Endodermal cell (in vitro differentiated cells): ENCODE data around the gene SNAPC5. TPM values are rescaled to one million over a fixed set of nuclear protein-coding genes. Genes with fewer than 3 reads are reported as not detected.
A peak's percentile ranks its signal among the peaks of the same experiment; 100 is the strongest.

Experiments used
- DNase-seq: peaks from one replicate; pipeline ENCODE4 v3.0.0-alpha.2; 2017
- H3K27ac ChIP-seq: 2 replicates; pipeline ENCODE4 v1.5.1; 2013; ENCODE audit warnings: mild to moderate bottlenecking, low read depth, low read length, moderate library complexity
- H3K27me3 ChIP-seq: 2 replicates; pipeline ENCODE4 v1.6.1; 2013; ENCODE audit warnings: mild to moderate bottlenecking, low read length, moderate library complexity; ENCODE audit not compliant: insufficient read depth, control insufficient read depth, poor library complexity, severe bottlenecking
- H3K36me3 ChIP-seq: 2 replicates; pipeline ENCODE4 v1.7.0; 2013; ENCODE audit warnings: mild to moderate bottlenecking, low read length, moderate library complexity; ENCODE audit not compliant: control insufficient read depth, insufficient read depth
- H3K4me1 ChIP-seq: one replicate; pipeline ENCODE4 v1.7.0; 2013; ENCODE audit warnings: low read length; ENCODE audit not compliant: control insufficient read depth, insufficient read depth
- H3K4me3 ChIP-seq: 2 replicates; pipeline ENCODE4 v1.5.1; 2013; ENCODE audit warnings: mild to moderate bottlenecking, low read length, moderate library complexity
- H3K9ac ChIP-seq: 2 replicates; pipeline ENCODE4 v1.6.1; 2013; ENCODE audit warnings: mild to moderate bottlenecking, low read length, moderate library complexity; ENCODE audit not compliant: poor library complexity, severe bottlenecking; ENCODE audit errors: extremely low read depth
- H3K9me3 ChIP-seq: 2 replicates; pipeline ENCODE4 v1.6.1; 2013; ENCODE audit warnings: mild to moderate bottlenecking, low read length, moderate library complexity; ENCODE audit not compliant: control insufficient read depth
- H3K27ac Mint-ChIP-seq: 2 replicates; pipeline ENCODE4 v1.8.0; 2020; ENCODE audit warnings: mixed read lengths
- H3K27me3 Mint-ChIP-seq: 2 replicates; pipeline ENCODE4 v1.8.0; 2021; ENCODE audit warnings: mild to moderate bottlenecking, mixed read lengths; ENCODE audit not compliant: insufficient read depth
- H3K36me3 Mint-ChIP-seq: 2 replicates; pipeline ENCODE4 v1.8.0; 2020; ENCODE audit warnings: low read depth, mixed read lengths
- H3K4me1 Mint-ChIP-seq: 2 replicates; pipeline ENCODE4 v1.8.0; 2020; ENCODE audit warnings: mixed read lengths
- H3K4me3 Mint-ChIP-seq: 2 replicates; pipeline ENCODE4 v1.8.0; 2020; ENCODE audit warnings: mild to moderate bottlenecking, moderate library complexity, mixed read lengths
- H3K9me3 Mint-ChIP-seq: 2 replicates; pipeline ENCODE4 v1.8.0; 2020; ENCODE audit warnings: mild to moderate bottlenecking, mixed read lengths
- CTCF ChIP-seq: fragments of 200-600 bp; sonication (generic); conservative IDR thresholded peaks from 2 replicates; pipeline ENCODE4 v1.5.0; 2021; ENCODE audit warnings: antibody characterized with exemption, mild to moderate bottlenecking
- WGBS, 2 experiments: methylation state at CpG; one replicate each; pipeline versions ENCODE4 v1.1.5 to v1.1.7; 2013; ENCODE audit warnings: missing lambda C conversion rate in 2 of 2, mixed read lengths in 1 of 2; ENCODE audit not compliant: insufficient coverage in 1 of 2, insufficient read length in 1 of 2; 5-methylcytosine and 5-hydroxymethylcytosine counted together
- total RNA-seq, 2 donors: library from RNA; stranded (reverse); fragmentation: NEBNext Ultra II Directional in 1 of 2; extraction: Animal tissue kit (Norgen Biotek cat#: 25700) in 1 of 2; gene quantifications; 2 replicates in 1 of 2; 3 replicates in 1 of 2; pipeline ENCODE4 v1.2.1, GENCODE V29; 2021

Gene SNAPC5
- total RNA-seq, 2 donors from 2014 or later, result 25.4 to 27.4 TPM

DNA sequence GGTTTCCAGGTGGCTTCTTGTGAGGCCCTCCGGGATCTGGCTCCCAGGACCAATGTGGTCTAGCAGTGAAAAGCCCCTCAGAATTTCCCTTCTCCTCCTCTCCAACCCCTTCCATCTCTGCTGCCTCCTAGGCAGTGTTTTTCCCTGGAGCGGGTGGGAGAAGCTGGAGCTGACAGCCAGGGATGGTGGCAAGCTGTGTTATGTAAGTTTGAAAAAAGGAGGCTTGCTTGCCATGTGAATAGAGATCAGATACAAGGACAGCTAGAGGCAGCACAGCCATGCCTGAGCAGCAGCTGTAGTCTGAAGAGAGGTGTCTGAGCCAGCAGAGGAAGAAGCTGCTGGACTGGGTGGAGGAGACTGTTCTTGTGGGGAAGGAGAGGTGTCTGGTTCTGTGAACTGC lies 20.6 kb downstream of the SNAPC5 start:
- no peaks in the 10 kb centered on the region for H3K9me3 Mint-ChIP-seq
- DNase-seq, result no peak
- Histone ChIP-seq H3K9ac (no peak overlapping the region), H3K4me1 (peaks cover 24% of the 10 kb centered on the region), H3K27me3 (no peaks in the 10 kb centered on the region), H3K4me3 (no peak overlapping the region), H3K27ac (no peak overlapping the region), H3K36me3 (peaks cover 38% of the 10 kb centered on the region), H3K9me3 (no peaks in the 10 kb centered on the region)
- 92 to 100% methylated on average over 1 to 2 of the region's 2 CpGs for WGBS, 2 experiments
- peaks cover 16% of the 10 kb centered on the region for H3K36me3 Mint-ChIP-seq
- no peak overlapping the region for H3K4me3 Mint-ChIP-seq
- peaks cover 61% of the 10 kb centered on the region for H3K4me1 Mint-ChIP-seq
- peak overlapping the region; percentile 67 for H3K27ac Mint-ChIP-seq
- H3K27me3 Mint-ChIP-seq, result no peaks in the 10 kb centered on the region
- TF ChIP-seq CTCF, result no peak

GRCh38 chr15:66476535-66476934 lies 21.0 kb downstream of the SNAPC5 start:
- Mint-ChIP-seq H3K36me3 (peaks cover 11% of the 10 kb centered on the region), H3K27me3 (no peaks in the 10 kb centered on the region), H3K9me3 (no peaks in the 10 kb centered on the region), H3K4me3 (no peak overlapping the region), H3K4me1 (peaks cover 62% of the 10 kb centered on the region), H3K27ac (peak overlapping the region; percentile 67)
- DNase-seq, result no peak
- H3K9ac ChIP-seq, result no peak overlapping the region
- H3K36me3 ChIP-seq, result peaks cover 33% of the 10 kb centered on the region
- no peaks in the 10 kb centered on the region for H3K27me3 ChIP-seq
- peaks cover 24% of the 10 kb centered on the region for H3K4me1 ChIP-seq
- no peak overlapping the region for H3K4me3 ChIP-seq
- no peaks in the 10 kb centered on the region for H3K9me3 ChIP-seq
- 79 to 89% methylated on average over 3 to 4 of the region's 4 CpGs for WGBS, 2 experiments
- no peak overlapping the region for H3K27ac ChIP-seq
- no peak for TF ChIP-seq CTCF

GRCh38 chr15:66474963-66475362 lies 22.6 kb downstream of the SNAPC5 start:
- Histone ChIP-seq H3K27me3 (no peaks in the 10 kb centered on the region), H3K27ac (no peak overlapping the region), H3K9me3 (no peaks in the 10 kb centered on the region), H3K4me3 (peak overlapping the region; percentile 78), H3K36me3 (peaks cover 23% of the 10 kb centered on the region), H3K4me1 (peaks cover 24% of the 10 kb centered on the region), H3K9ac (no peak overlapping the region)
- no peak for TF ChIP-seq CTCF
- WGBS, 2 experiments, result 39 to 71% methylated on average over 1 to 3 of the region's 3 CpGs
- peaks cover 72% of the 10 kb centered on the region for H3K4me1 Mint-ChIP-seq
- peak overlapping the region; percentile 69 for H3K27ac Mint-ChIP-seq
- peaks cover 6% of the 10 kb centered on the region for H3K36me3 Mint-ChIP-seq
- no peaks in the 10 kb centered on the region for H3K9me3 Mint-ChIP-seq
- no peak for DNase-seq
- H3K27me3 Mint-ChIP-seq, result no peaks in the 10 kb centered on the region
- H3K4me3 Mint-ChIP-seq, result peak overlapping the region; percentile 48
